IMR-90 (cell line): ENCODE results near the gene ABCG4. TPM values are rescaled to one million over a fixed set of nuclear protein-coding genes. Genes with fewer than 3 reads are reported as not detected.

Experiments used
- ATAC-seq: fragments of 200-7000 bp; cut with Tn5 transposase; 2 replicates; pipeline ENCODE4 v1.9.1; 2020; ENCODE audit warnings: low read depth, mild to moderate bottlenecking, moderate library complexity
- Bru-seq: library from RNA; stranded (reverse); fragments of 400-500 nt; gene quantifications from one replicate; lab custom pipeline; 2021; lab: Mats Ljungman, UMichigan
- BruChase-seq, 2 experiments: library from RNA; stranded (reverse); fragments of 400-500 nt; gene quantifications; one replicate each; lab custom pipeline; 2021; lab: Mats Ljungman, UMichigan
- BruUV-seq: library from RNA; stranded (reverse); fragments of 400-500 nt; replicated peaks from 2 replicates; lab custom pipeline; 2021; lab: Mats Ljungman, UMichigan
- CTCF ChIA-PET: fragments of 300-600 bp; formaldehyde crosslinking; extraction: SDS; loops from one replicate; lab custom pipeline; 2021; ENCODE audit warnings: antibody characterized with exemption; lab: Yijun Ruan, JAX
- POLR2A ChIA-PET: fragments of 300-600 bp; sonication (Branson Sonifier 250); formaldehyde crosslinking; loops from one replicate; lab custom pipeline; 2022; ENCODE audit warnings: antibody characterized with exemption; ENCODE audit not compliant: unreplicated experiment; lab: Charles Lee
- DNase-seq: peaks from one replicate; pipeline ENCODE4 v3.0.0; 2013
- H2AFZ ChIP-seq: replicated peaks from 2 replicates; pipeline ENCODE3; 2013; ENCODE audit warnings: low read length, mild to moderate bottlenecking; ENCODE audit not compliant: poor library complexity
- H2AK5ac ChIP-seq: 2 replicates; pipeline ENCODE4 v1.6.1; 2013; ENCODE audit warnings: low read depth, low read length, inconsistent platforms
- H2AK9ac ChIP-seq: replicated peaks from 2 replicates; pipeline ENCODE3; 2013; ENCODE audit warnings: mild to moderate bottlenecking, low read depth, low read length, moderate library complexity; ENCODE audit not compliant: poor library complexity
- H2BK120ac ChIP-seq: 2 replicates; pipeline ENCODE4 v1.6.1; 2013; ENCODE audit warnings: low read depth, low read length, inconsistent platforms
- H2BK15ac ChIP-seq: 3 replicates; pipeline ENCODE4 v1.6.1; 2013; ENCODE audit warnings: low read depth, low read length, inconsistent platforms
- H2BK20ac ChIP-seq: 2 replicates; pipeline ENCODE4 v1.6.1; 2013; ENCODE audit warnings: low read depth, mild to moderate bottlenecking, inconsistent platforms, low read length, moderate library complexity
- H2BK5ac ChIP-seq: 2 replicates; pipeline ENCODE4 v1.6.1; 2013; ENCODE audit warnings: mild to moderate bottlenecking, low read depth, low read length, inconsistent platforms; ENCODE audit not compliant: poor library complexity, severe bottlenecking
- H3K14ac ChIP-seq: replicated peaks from 2 replicates; pipeline ENCODE4 v1.6.1; 2013; ENCODE audit warnings: low read depth, low read length, inconsistent platforms
- H3K18ac ChIP-seq: 2 replicates; pipeline ENCODE4 v1.6.1; 2013; ENCODE audit warnings: low read depth, low read length, control low read depth
- H3K23ac ChIP-seq: 2 replicates; pipeline ENCODE4 v1.6.1; 2013; ENCODE audit warnings: low read depth, low read length, inconsistent platforms
- H3K27ac ChIP-seq: 2 replicates; pipeline ENCODE4 v1.5.1; 2013; ENCODE audit warnings: mild to moderate bottlenecking, control low read depth, low read length; ENCODE audit not compliant: insufficient read depth
- H3K27me3 ChIP-seq: 2 replicates; pipeline ENCODE4 v1.6.1; 2013; ENCODE audit warnings: low read length; ENCODE audit not compliant: control insufficient read depth, insufficient read depth
- H3K36me3 ChIP-seq: 2 replicates; pipeline ENCODE4 v1.6.1; 2013; ENCODE audit warnings: low read length, mixed read lengths; ENCODE audit not compliant: control insufficient read depth, insufficient read depth
- H3K4ac ChIP-seq: 2 replicates; pipeline ENCODE4 v1.6.1; 2013; ENCODE audit warnings: low read depth, low read length, inconsistent platforms
- H3K4me1 ChIP-seq: 2 replicates; pipeline ENCODE4 v1.6.1; 2013; ENCODE audit warnings: low read length, mixed read lengths; ENCODE audit not compliant: control insufficient read depth, insufficient read depth
- H3K4me2 ChIP-seq: 2 replicates; pipeline ENCODE4 v1.6.1; 2013; ENCODE audit warnings: low read depth, mild to moderate bottlenecking, control low read depth, low read length, moderate library complexity
- H3K4me3 ChIP-seq: 2 replicates; pipeline ENCODE4 v1.5.1; 2013; ENCODE audit warnings: low read depth, mild to moderate bottlenecking, control low read depth, low read length, moderate library complexity; ENCODE audit not compliant: insufficient read depth
- H3K56ac ChIP-seq: 2 replicates; pipeline ENCODE4 v1.6.1; 2013; ENCODE audit warnings: low read length, inconsistent platforms; ENCODE audit not compliant: insufficient read depth; ENCODE audit errors: extremely low read depth
- H3K79me1 ChIP-seq, 2 experiments: 2 replicates each; pipeline ENCODE4 v1.6.1; 2013; ENCODE audit warnings: low read length in 2 of 2, inconsistent platforms in 1 of 2, low read depth in 1 of 2
- H3K9ac ChIP-seq: 2 replicates; pipeline ENCODE4 v1.6.1; 2013; ENCODE audit warnings: low read depth, low read length, control low read depth
- H3K9me1 ChIP-seq: 2 replicates; pipeline ENCODE4 v1.6.1; 2013; ENCODE audit warnings: low read length, inconsistent platforms; ENCODE audit not compliant: insufficient read depth
- H3K9me3 ChIP-seq: 2 replicates; pipeline ENCODE4 v1.6.1; 2013; ENCODE audit warnings: low read length; ENCODE audit not compliant: control insufficient read depth, insufficient read depth
- H4K20me1 ChIP-seq: 2 replicates; pipeline ENCODE4 v1.6.1; 2013; ENCODE audit warnings: low read length, inconsistent platforms; ENCODE audit not compliant: insufficient read depth
- H4K5ac ChIP-seq: 2 replicates; pipeline ENCODE4 v1.6.1; 2013; ENCODE audit warnings: mild to moderate bottlenecking, low read depth, low read length, control low read depth
- H4K8ac ChIP-seq, 2 experiments: 2 replicates each; pipeline ENCODE4 v1.6.1; 2013; ENCODE audit warnings: low read depth in 2 of 2, low read length in 2 of 2, control low read depth in 1 of 2, inconsistent platforms in 1 of 2
- H4K91ac ChIP-seq: 2 replicates; pipeline ENCODE4 v1.6.1; 2013; ENCODE audit warnings: low read depth, low read length, inconsistent platforms; ENCODE audit not compliant: insufficient read depth
- CHD1 ChIP-seq: IDR thresholded peaks from 2 replicates; pipeline ENCODE4 v1.6.1; 2012; ENCODE audit warnings: low read depth, low read length, improper control_type of control experiment
- CTCF ChIP-seq: conservative IDR thresholded peaks from 2 replicates; pipeline ENCODE4 v1.5.1; 2012; ENCODE audit warnings: mild to moderate bottlenecking, low read depth, low read length, improper control_type of control experiment
- ELK1 ChIP-seq: fragments of 150-350 bp; IDR thresholded peaks from 2 replicates; pipeline ENCODE4 v1.6.1; 2016; ENCODE audit warnings: low read depth, mild to moderate bottlenecking, low read length, moderate library complexity, borderline replicate concordance
- RCOR1 ChIP-seq: IDR thresholded peaks from 2 replicates; pipeline ENCODE4 v1.6.1; 2012; ENCODE audit warnings: mild to moderate bottlenecking, low read length, improper control_type of control experiment; ENCODE audit not compliant: insufficient replicate concordance
- USF2 ChIP-seq: fragments of 150-350 bp; IDR thresholded peaks from 2 replicates; pipeline ENCODE4 v1.6.1; 2017; ENCODE audit warnings: mild to moderate bottlenecking, antibody characterized with exemption, low read length, low read depth
- WGBS, 2 experiments: methylation state at CpG; one replicate each; pipeline versions ENCODE4 v1.1.5 to v1.1.7; 2013; ENCODE audit warnings: missing lambda C conversion rate in 2 of 2; ENCODE audit not compliant: insufficient read length in 1 of 2; ENCODE audit errors: extremely low coverage in 2 of 2; 5-methylcytosine and 5-hydroxymethylcytosine counted together
- dilution Hi-C: fragments of 300-500 bp; cut with HindIII; formaldehyde crosslinking; loops from one replicate; pipeline ENCODE4 v1.14.3; 2018; ENCODE audit warnings: low sequenced_read_pairs; ENCODE audit not compliant: unreplicated experiment
- in situ Hi-C: fragments of 300-500 bp; cut with MboI; formaldehyde crosslinking; loops from 3 replicates; pipeline ENCODE4 v1.14.3; 2019; ENCODE audit warnings: low sequenced_read_pairs, inconsistent platforms, mixed read lengths
- intact Hi-C: fragments of 100-400 bp; cut with micrococcal nuclease; formaldehyde crosslinking; loops from 2 replicates; pipeline ENCODE4 v1.10.0; 2022
- long read RNA-seq: library from polyadenylated mRNA; unstranded; transcript quantifications from one replicate; pipeline ENCODE4 v2.0.0, GENCODE V29; 2021; ENCODE audit not compliant: unreplicated experiment
- polyA plus RNA-seq, 3 experiments: library from polyadenylated mRNA; depleted of rRNA; stranded (reverse); fragments of >200 nt; gene quantifications; 2 replicates each; pipeline ENCODE4 v1.2.3, GENCODE V29; 2012; ENCODE audit warnings: low replicate concordance in 1 of 3
- total RNA-seq: library from RNA; depleted of rRNA; stranded (reverse); fragments of >200 nt; gene quantifications from 2 replicates; pipeline ENCODE4 v1.2.3, GENCODE V29; 2012; rRNA removed

The ABCG4 gene
- total RNA-seq (under 0.01 TPM in 2 replicates), polyA plus RNA-seq (2012; rRNA removed) (0.20 and 0.26 TPM in 2 replicates), Bru-seq, nascent RNA (percentile 19 among the genes with signal in this experiment), BruChase-seq, experiment 1, labeled RNA remaining after a 6-hour chase (percentile 21 among the genes with signal in this experiment), BruChase-seq, experiment 2, labeled RNA remaining after a 2-hour chase (percentile 17 among the genes with signal in this experiment)
- polyA plus RNA-seq (2012; cell fraction: cytosol; rRNA removed), result 0.12 and 0.19 TPM in 2 replicates
- 0.73 and 0.85 TPM in 2 replicates for polyA plus RNA-seq (2012; cell fraction: nucleus; rRNA removed; ENCODE audit: low replicate concordance)
- long read RNA-seq, partial matches to known transcripts, result 1 of 1 reads
- long read RNA-seq, other reads (novel, unspliced or antisense), result 0 of 1 reads

- intact Hi-C loops, result loop anchor here (5.0 kb wide), 2 partner anchors 173 to 188 kb away; no protein-coding TSS in a partner anchor
- no peaks in the 10 kb centered on the region for H3K9me3 ChIP-seq
- peak within 1 kb of the TSS; percentile 96 for H3K4me2 ChIP-seq
- H3K27ac ChIP-seq, result no peak within 1 kb of the TSS
- 0 out of 2 replicates have a peak, but pooled peaks cover 2% of the 10 kb centered on the region for H3K4me1 ChIP-seq
- peak within 1 kb of the TSS in 1 of 2 experiments; percentile 13; a peak in 1 of 4 replicates for H4K8ac ChIP-seq
- no peak within 1 kb of the TSS for H2AK9ac ChIP-seq
- peak within 1 kb of the TSS; percentile 74; the same call in 1 of the 2 replicates for H3K14ac ChIP-seq
- H3K56ac ChIP-seq, result no peak within 1 kb of the TSS
- WGBS, 2 experiments, result 3% methylated on average over 15 of the region's 73 CpGs; no CpG with 5 or more reads in 1 of the 2 experiments
- DNase-seq, result no peak
- H2BK120ac ChIP-seq, result no peak within 1 kb of the TSS
- H2BK20ac ChIP-seq, result no peak within 1 kb of the TSS
- no peaks in the 10 kb centered on the region for H3K79me1 ChIP-seq
- H2AK5ac ChIP-seq, result no peak within 1 kb of the TSS
- peak; percentile 72 for ATAC-seq
- peak within 1 kb of the TSS; percentile 66 for H3K4me3 ChIP-seq
- ChIA-PET CTCF (no interaction called here), POLR2A (interaction anchor here (0.6 kb wide), 1 partner anchor 114 kb away, joined by 4 read pairs; no protein-coding TSS in a partner anchor)
- peak within 1 kb of the TSS; percentile 51; the same call in 1 of the 2 replicates for H3K9ac ChIP-seq
- peak within 1 kb of the TSS; percentile 97 for H2AFZ ChIP-seq
- no peak within 1 kb of the TSS for H2BK15ac ChIP-seq
- dilution Hi-C loops, result no loop called here
- H4K5ac ChIP-seq, result no peak within 1 kb of the TSS
- 0 out of 2 replicates have a peak within 1 kb of the TSS, but pooled peaks have one; percentile 38 for H3K4ac ChIP-seq
- no peak for TF ChIP-seq ELK1
- no peak for TF ChIP-seq RCOR1
- no peak for TF ChIP-seq USF2
- TF ChIP-seq CTCF, result no peak
- TF ChIP-seq CHD1, result no peak
- peak within 1 kb of the TSS; percentile 72 for H3K23ac ChIP-seq
- no peaks in the 10 kb centered on the region; the same call in 1 of the 2 replicates for H3K9me1 ChIP-seq
- no peaks in the 10 kb centered on the region for H3K36me3 ChIP-seq
- H4K20me1 ChIP-seq, result no peaks in the 10 kb centered on the region
- in situ Hi-C loops, result no loop called here
- H4K91ac ChIP-seq, result no peak within 1 kb of the TSS
- H3K27me3 ChIP-seq, result peaks cover 49% of the 10 kb centered on the region
- no peak within 1 kb of the TSS for H2BK5ac ChIP-seq
- no peak within 1 kb of the TSS; the same call in 1 of the 2 replicates for H3K18ac ChIP-seq
- BruUV-seq, result no TSS peak
Measured at GRCh38 chr11:119149018-119149785, at the start of gene ABCG4. TSS of gene ABCG4 (plus strand) at chr11:119149052. CDS start at chr11:119149966, 914 bp downstream.
